ENCODE data around the gene REXO4. TPM values are rescaled to one million over a fixed set of nuclear protein-coding genes. Genes with fewer than 3 reads are reported as not detected.

The REXO4 gene, protein sequence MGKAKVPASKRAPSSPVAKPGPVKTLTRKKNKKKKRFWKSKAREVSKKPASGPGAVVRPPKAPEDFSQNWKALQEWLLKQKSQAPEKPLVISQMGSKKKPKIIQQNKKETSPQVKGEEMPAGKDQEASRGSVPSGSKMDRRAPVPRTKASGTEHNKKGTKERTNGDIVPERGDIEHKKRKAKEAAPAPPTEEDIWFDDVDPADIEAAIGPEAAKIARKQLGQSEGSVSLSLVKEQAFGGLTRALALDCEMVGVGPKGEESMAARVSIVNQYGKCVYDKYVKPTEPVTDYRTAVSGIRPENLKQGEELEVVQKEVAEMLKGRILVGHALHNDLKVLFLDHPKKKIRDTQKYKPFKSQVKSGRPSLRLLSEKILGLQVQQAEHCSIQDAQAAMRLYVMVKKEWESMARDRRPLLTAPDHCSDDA
- total RNA-seq (2014; rRNA removed; shearing (Covaris generic)) = 17.2 and 21.2 TPM in 2 replicates

DNA sequence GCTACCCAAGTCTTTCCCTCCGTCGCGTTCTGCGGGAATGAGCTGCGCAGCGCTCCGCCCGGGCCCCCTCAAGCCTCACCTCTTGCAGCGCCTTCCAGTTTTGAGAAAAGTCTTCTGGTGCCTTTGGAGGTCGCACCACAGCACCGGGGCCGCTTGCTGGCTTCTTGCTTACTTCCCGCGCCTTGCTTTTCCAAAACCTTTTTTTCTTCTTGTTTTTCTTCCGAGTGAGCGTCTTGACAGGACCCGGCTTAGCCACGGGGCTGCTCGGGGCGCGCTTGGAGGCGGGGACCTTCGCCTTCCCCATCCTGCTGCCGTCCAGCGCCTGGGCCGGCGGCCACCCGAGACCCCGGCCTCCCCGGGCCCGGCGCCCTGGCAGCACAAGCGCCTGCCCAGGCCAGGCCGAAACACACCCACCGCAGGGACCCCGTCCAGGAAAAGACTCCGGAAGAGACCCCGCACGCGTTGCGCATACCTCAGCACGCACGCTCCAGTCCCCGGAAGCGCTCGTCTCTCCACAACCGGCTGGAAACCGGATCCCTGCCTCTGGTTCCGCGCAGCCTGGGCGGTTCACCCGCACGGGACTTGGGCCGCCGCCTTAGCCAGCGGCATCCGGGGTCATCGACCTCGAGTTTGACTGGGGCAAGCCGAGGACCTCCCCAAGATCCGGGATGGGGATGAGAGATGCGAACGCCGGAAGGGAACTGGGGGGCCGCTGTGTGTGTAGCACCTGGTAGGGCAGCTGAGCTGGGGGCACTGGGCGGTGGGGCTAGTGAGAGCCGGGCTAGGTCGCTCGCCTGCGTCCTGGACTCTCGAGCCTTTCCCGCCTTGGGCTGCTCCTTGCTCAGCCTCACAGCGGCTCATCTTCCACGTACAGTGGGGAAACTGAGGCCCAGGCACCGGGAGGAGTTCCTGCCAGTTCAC, at the start of gene REXO4:
TSS of gene REXO4 (minus strand) at position 470 of the 921 bp plus-strand sequence. CDS start at position 304, 166 bp downstream.
- DNase-seq (ENCODE audit: low read depth) = peak; percentile 88

DNA sequence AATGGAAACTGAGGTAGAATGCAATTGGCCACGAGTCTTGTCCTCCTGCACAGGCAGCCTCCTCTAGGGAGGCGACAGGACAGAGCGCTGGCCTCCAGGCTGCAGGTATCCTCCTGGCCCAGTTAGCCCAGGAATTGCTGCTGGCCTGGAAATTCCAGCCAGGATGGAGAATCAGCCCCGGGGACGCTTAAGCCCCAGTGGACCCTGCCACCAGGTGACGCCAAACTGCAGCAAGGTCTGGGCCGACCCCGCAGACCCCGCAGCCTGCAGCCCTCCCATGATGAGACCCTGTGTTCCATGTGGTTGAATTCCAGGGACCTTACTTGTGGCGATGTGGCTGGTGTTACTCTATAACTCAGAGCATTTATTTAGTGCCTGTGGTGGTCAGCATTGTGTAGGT, 49.3 kb upstream of the REXO4 start:
- no peak for DNase-seq (ENCODE audit: low read depth)

GRCh38 chr9:133465984-133466383, 48.2 kb upstream of the REXO4 start:
- no peak for DNase-seq (ENCODE audit: low read depth)

DNA sequence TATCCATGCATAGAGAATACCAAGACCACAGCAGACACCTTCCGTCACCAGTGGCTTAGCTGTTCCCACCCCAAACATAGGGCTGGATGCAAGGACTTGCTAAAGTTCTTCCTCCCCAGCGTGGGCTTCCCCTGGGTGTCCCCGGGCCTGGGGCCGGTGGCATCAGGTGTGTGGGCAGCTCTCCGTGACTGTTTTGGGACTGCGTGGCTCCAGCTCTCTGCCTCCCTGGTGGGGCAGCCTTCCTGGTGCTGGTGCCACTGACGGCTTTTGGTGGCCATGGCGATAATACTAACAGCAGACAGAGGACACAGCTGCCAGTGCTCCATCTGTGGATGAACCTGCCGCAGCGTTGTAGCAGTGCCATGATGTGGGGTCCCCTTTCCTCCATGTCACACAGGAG, 46.8 kb upstream of the REXO4 start:
- DNase-seq (ENCODE audit: low read depth) = no peak

DNA sequence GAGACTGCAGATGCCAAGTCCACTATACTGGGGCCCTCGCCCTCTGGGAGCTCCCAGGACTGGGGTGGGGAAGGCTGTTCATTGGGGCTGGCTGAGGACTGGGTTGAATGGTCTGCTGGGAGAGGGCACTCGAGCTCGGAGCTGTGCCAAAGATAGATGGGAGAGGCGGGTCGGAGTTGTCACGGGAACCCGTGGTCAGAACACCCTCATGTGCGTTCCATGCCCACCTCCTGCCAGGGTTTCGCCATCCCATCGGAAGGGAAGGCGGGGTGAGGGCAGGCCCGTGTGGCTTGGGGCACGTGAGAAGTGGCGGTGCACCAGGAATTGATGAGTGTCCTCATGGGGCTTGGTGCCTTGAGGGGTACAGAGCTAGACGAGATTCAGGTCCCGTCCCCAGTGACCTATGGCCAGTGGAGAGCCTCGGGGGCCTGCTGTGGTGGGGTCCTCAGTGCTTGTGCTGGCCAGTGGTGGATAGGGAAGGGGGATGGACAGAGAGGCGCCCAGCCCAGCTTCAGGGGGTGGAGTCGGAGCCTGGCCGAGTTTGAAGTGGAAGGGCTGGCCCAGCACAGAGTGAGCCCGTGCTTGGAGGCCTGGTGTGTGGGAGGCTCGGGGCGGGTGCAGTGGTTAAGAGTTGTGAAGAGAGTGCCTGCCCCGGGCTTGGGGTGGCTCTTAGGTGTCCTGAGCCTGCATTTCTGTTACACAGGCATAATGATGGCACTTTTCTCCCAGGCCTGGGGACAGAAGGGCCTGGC, 46.2 kb upstream of the REXO4 start:
- no peak for DNase-seq (ENCODE audit: low read depth)

DNA sequence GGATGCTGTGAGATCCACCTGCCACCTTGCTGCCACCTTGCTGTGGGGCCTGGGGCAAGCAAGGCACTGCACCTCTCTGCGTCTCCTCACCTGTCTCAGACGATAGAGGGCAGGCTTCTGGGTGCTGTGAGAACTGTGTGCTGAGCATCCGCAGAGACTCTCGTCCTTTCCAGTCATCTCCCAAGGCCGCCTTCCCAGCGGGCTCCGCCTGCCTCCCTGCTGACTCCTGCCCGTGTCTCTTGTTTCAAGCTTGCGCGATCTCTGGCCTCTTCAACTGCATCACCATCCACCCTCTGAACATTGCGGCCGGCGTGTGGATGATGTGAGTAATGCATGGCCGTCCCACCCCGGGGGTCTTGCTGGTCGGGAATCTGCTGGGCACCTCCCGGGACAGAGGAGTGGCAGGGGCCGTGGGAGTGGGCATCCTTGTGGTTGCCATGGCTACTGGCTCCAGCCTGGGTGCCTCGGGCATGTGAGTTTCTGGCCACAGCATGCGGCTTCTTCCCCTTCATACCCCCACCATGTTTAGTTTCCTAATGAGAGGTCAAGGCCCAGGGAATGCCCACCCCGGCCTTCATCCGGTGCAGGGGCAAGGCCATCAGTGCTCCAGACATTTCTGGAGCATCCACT, 45.5 kb upstream of the REXO4 start:
- no peak for DNase-seq (ENCODE audit: low read depth)

DNA sequence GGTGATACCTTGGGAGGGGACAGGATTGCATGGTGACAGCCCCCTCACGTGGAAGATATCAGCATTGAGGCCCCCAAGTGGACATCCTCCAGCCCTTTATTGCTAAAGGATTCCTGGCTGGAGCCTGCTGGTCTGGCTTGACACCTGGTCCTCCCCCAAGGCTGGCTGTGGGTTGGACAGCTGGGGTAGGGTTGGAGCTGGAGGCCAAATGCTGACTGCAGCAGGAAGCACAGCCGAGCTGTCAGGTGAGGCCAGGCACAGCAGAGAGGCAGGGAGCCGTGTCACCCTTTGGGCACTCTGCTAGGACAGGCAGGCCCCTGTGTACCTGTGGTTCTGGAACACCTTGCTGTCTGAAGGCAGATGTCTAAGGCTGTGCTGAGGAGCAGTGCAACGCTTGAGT, 44.2 kb upstream of the REXO4 start:
- DNase-seq (ENCODE audit: low read depth) = no peak

DNA sequence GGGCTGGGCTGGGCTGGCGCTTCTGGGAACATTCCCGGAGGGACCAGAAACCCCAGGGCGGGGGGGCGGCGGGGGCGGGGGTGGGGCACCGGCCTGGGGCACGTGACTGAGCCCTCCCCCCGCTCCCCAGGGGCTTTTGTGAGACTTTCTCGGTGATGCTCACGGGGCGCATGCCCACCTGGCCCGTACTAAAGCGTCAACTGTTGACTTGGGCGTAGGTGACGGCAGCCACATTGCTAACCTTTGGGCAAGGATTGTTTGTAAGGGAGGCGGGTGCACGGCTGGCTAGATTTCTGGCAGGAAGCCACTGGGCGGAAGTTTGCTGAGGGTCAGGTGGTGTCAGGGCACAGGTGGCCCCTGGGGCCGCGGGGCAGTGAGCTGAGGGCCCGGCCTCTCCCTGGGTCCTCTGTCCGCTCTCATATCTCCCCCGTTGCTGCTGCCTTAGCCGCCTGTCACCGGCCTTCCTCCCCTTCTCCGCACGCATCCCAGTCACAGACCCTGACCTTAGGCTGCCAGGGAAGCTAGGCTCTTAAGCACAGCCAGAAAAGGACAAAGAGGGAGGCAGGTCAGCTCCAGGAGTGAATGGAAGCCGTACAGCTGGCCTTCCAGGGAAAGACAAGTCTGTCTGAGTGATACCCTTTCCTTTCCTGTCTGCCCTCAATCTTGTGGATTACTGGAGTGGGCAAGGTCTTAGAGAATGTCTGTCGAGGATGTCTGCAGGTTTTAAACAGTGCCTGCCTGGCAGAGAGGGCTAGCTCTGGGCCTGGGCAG, 42.8 kb upstream of the REXO4 start:
- DNase-seq (ENCODE audit: low read depth) = peak; percentile 24

DNA sequence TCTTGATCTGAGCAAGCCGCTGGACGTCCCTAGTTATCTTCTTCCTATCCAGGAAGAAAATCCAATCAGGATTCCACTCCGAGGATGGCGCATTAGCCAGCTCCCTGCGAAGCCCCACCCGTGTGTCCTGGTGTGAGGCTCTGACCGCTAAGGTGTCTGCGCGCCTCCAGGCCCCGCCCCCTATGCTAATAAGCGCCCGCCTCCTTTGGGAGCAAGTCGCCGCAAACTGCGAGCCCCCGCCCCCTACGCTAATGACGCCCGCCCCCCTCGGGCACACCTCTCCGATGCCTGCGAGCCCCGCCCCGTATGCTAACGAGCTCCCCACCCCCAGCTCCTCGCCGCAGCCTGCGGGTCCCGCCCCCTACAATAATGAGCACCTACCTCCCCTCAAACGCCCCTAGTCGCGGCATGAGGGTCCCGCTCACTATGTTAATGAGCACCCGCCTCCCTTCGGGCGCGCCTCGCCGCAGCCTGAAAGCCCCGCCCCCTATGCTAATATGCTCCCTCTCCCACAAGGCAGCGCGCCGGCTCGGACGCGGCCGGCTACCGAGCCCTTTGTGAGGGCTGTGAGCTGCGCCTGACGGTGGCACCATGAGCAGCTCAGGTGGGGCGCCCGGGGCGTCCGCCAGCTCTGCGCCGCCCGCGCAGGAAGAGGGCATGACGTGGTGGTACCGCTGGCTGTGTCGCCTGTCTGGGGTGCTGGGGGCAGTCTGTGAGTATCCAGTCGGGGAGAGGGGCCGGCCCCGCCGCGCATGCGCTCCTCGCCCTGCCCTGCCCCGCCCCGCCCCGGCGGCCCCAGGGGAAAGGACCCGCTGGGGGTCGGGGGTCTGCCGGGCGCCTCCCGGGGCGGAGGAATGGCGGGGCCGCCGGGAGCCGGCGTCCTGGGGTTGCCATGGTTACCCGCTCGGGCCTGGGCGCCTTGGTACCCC, 41.9 kb upstream of the REXO4 start, which contains the start of gene CACFD1:
TSS of gene CACFD1 (plus strand) at position 503 of the 929 bp plus-strand sequence. CDS start at position 592, 89 bp downstream.
- peak; percentile 93 for DNase-seq (ENCODE audit: low read depth)

- DNase-seq (ENCODE audit: low read depth) = no peak
Observed at GRCh38 chr9:133458643-133459312, 41.0 kb upstream of the REXO4 start.

- DNase-seq (ENCODE audit: low read depth) = no peak
Observed at GRCh38 chr9:133457748-133458147, 39.9 kb upstream of the REXO4 start.

- no peak for DNase-seq (ENCODE audit: low read depth)
Observed at GRCh38 chr9:133457233-133457632, 39.4 kb upstream of the REXO4 start.

- peak; percentile 17 for DNase-seq (ENCODE audit: low read depth)
Observed at GRCh38 chr9:133456409-133456808, 38.6 kb upstream of the REXO4 start.

GRCh38 chr9:133455936-133456335, 38.1 kb upstream of the REXO4 start:
- no peak for DNase-seq (ENCODE audit: low read depth)

DNA sequence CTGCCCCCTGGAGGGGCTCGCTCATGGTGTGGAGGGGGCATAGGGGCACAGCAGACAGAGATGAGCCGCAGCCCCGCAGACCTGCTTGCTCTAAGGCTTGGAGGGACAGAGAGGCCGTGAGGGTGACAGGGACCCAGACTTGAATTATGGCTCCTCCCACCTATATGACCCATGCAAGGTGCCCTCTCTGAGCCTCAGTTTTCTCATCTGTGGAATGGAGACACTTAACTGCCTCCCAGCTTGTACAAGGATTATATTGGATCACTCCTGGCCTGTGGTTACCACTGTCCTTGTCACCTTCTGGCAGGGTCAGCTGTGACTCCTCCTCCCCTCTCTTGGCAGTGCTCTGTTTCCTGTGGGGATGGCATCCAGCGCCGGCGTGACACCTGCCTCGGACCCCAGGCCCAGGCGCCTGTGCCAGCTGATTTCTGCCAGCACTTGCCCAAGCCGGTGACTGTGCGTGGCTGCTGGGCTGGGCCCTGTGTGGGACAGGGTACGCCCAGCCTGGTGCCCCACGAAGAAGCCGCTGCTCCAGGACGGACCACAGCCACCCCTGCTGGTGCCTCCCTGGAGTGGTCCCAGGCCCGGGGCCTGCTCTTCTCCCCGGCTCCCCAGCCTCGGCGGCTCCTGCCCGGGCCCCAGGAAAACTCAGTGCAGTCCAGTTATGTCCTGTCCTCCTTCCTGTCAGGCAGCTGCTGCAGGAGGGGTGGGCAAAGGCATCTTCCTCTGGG, 37.3 kb upstream of the REXO4 start:
- no peak for DNase-seq (ENCODE audit: low read depth)

DNA sequence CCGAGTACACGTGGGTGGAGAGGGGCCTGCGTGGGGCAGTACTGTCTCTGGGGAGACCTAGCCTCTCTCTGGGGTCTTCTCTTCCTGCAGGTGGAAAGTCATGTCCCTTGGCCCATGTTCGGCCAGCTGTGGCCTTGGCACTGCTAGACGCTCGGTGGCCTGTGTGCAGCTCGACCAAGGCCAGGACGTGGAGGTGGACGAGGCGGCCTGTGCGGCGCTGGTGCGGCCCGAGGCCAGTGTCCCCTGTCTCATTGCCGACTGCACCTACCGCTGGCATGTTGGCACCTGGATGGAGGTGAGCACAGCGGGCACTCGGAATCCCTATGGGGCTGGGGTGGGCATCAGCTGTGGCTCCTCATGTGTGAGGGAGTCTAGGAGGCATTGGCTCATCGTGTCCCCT, 36.5 kb upstream of the REXO4 start:
- DNase-seq (ENCODE audit: low read depth) = no peak

GRCh38 chr9:133453651-133454050, 35.8 kb upstream of the REXO4 start:
- DNase-seq (ENCODE audit: low read depth) = peak; percentile 30

DNA sequence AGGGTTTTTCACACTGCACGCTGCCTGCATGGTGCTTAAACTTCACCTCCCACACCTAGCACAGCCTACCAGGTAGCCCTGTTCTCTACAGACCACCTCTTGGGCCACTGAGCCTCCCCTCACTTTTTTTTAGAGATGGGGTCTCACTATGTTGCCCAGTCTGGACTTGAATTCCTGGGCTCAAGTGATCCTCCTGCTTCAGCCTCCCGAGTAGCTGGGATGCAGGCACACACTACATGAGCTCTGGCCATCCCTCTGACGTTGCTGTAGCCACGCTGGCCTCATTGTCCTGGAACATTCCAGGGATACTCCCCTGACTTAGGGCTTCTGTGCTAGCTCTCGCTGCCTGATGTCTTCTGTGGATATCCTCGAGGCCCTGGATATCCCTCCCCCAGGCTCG, 34.8 kb upstream of the REXO4 start:
- no peak for DNase-seq (ENCODE audit: low read depth)

Measured in M059J (cell line).